Measurements from ENCODE around the gene TMCC1. TPM values are rescaled to one million over a fixed set of nuclear protein-coding genes. Genes with fewer than 3 reads are reported as not detected.
"Not testable (repeated sequence)": the region's sequence is repeated elsewhere in the genome, so short reads cannot be mapped to it uniquely, and the experiment has no call there.

TMCC1 gene
- total RNA-seq, 1 donor from 2014 or later, result 18.0 TPM

GRCh38 chr3:129653019-129653418 lies 240.5 kb downstream of the TMCC1 start:
- Mint-ChIP-seq H3K4me3 (ENCODE audit: low read depth) (no peak overlapping the region), H3K9me3 (no peaks in the 10 kb centered on the region), H3K27me3 (ENCODE audit: low read depth) (peaks cover 2% of the 10 kb centered on the region), H3K4me1 (ENCODE audit: low read depth) (peaks cover 14% of the 10 kb centered on the region), H3K36me3 (ENCODE audit: low read depth) (no peaks in the 10 kb centered on the region), H3K27ac (no peak overlapping the region)
- intact Hi-C loops (cut with micrococcal nuclease), result no loop called here
- DNase-seq (ENCODE audit: low spot score), result no peak

- intact Hi-C loops (cut with micrococcal nuclease), result loop anchor here (2.0 kb wide), 1 partner anchor 351 kb away; no protein-coding TSS in a partner anchor
- Mint-ChIP-seq H3K27me3 (ENCODE audit: low read depth) (peaks cover 4% of the 10 kb centered on the region), H3K27ac (no peak overlapping the region), H3K4me3 (ENCODE audit: low read depth) (no peak overlapping the region), H3K9me3 (no peaks in the 10 kb centered on the region), H3K36me3 (ENCODE audit: low read depth) (no peaks in the 10 kb centered on the region), H3K4me1 (ENCODE audit: low read depth) (peaks cover 2% of the 10 kb centered on the region)
- no peak for DNase-seq (ENCODE audit: low spot score)
These were observed 241.9 kb downstream of the TMCC1 start for GRCh38 chr3:129651435-129652202.

- H3K27me3 Mint-ChIP-seq (ENCODE audit: low read depth), result peaks cover 8% of the 10 kb centered on the region
- peak; percentile 34 for DNase-seq (ENCODE audit: low spot score)
- intact Hi-C loops (cut with micrococcal nuclease), result loop anchor here (1.0 to 2.0 kb wide), 3 partner anchors 175 to 352 kb away; no protein-coding TSS in a partner anchor
- no peak overlapping the region for H3K27ac Mint-ChIP-seq
- no peak overlapping the region for H3K4me3 Mint-ChIP-seq (ENCODE audit: low read depth)
- peaks cover 2% of the 10 kb centered on the region for H3K4me1 Mint-ChIP-seq (ENCODE audit: low read depth)
- no peaks in the 10 kb centered on the region for H3K36me3 Mint-ChIP-seq (ENCODE audit: low read depth)
- no peaks in the 10 kb centered on the region for H3K9me3 Mint-ChIP-seq
These were observed 243.1 kb downstream of the TMCC1 start for GRCh38 chr3:129650256-129650872.

DNA sequence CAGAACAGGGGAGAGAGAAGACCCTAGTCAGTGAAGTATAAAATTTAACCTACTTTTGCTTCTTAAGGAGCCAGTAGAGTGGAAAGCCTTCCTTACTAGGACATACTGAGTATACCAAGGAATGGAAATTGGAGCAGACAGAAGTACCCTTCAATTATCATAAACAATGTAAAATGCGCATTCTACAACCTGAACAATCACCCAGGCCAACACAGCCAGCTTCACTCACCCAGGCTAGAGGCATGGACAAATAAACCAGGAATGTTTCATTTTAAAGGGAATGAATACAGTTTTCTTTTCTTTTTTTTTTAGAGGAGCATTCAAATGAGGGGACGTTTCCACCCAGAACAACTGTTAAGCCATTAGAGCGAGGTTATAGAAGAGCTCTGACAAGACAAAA lies 245.1 kb downstream of the TMCC1 start:
- peaks cover 11% of the 10 kb centered on the region for H3K27me3 Mint-ChIP-seq (ENCODE audit: low read depth)
- no peak for DNase-seq (ENCODE audit: low spot score)
- H3K27ac Mint-ChIP-seq, result no peak overlapping the region
- intact Hi-C loops (cut with micrococcal nuclease), result no loop called here
- H3K4me3 Mint-ChIP-seq (ENCODE audit: low read depth), result no peak overlapping the region
- no peaks in the 10 kb centered on the region for H3K36me3 Mint-ChIP-seq (ENCODE audit: low read depth)
- peaks cover 2% of the 10 kb centered on the region for H3K4me1 Mint-ChIP-seq (ENCODE audit: low read depth)
- H3K9me3 Mint-ChIP-seq, result no peaks in the 10 kb centered on the region

DNA sequence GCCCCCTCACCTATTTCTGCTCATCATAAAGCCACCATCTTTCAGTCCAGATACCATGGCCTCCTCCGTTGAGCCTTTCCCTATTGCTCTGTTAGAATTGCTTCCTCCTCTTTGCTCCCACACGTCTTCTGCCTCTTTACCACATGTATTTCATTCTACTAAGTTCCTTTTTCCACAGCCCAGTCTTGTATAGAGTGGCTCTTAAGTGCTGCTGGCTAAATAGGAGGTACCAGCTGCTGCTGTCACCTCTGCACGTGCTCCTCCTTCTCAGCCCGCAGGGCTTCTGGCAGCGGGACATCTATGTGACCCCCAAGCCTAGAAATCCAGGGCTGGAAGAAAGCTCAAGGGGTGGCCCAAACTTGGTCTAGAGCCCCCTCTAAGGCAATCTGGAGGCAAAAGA lies 248.2 kb downstream of the TMCC1 start:
- DNase-seq (ENCODE audit: low spot score), result no peak
- H3K4me1 Mint-ChIP-seq (ENCODE audit: low read depth), result peaks cover 2% of the 10 kb centered on the region
- no peaks in the 10 kb centered on the region for H3K9me3 Mint-ChIP-seq
- intact Hi-C loops (cut with micrococcal nuclease), result no loop called here
- H3K27ac Mint-ChIP-seq, result no peak overlapping the region
- H3K36me3 Mint-ChIP-seq (ENCODE audit: low read depth), result no peaks in the 10 kb centered on the region
- H3K27me3 Mint-ChIP-seq (ENCODE audit: low read depth), result peaks cover 13% of the 10 kb centered on the region
- H3K4me3 Mint-ChIP-seq (ENCODE audit: low read depth), result no peak overlapping the region

DNA sequence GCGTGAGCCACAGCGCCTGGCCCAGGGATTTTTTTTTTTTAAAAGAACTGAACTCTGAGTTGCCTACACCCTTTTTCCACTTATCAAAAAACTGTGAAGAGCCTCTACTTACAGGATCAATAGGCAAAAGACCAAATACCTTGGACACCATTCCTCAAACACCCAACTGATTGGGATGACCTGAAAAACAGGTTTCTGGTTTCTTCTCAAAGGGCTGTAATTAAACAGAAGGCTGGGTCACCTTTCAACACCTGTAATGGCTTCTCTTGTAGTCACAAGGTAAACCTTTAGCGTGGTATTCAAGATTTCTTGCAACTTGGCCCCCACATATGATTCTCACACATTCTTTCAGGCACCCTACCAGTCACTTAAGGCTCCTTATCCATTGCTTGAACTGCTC lies 248.7 kb downstream of the TMCC1 start:
- Mint-ChIP-seq H3K4me3 (ENCODE audit: low read depth) (no peak overlapping the region), H3K27ac (no peak overlapping the region), H3K27me3 (ENCODE audit: low read depth) (peaks cover 11% of the 10 kb centered on the region), H3K9me3 (no peaks in the 10 kb centered on the region), H3K4me1 (ENCODE audit: low read depth) (no peaks in the 10 kb centered on the region), H3K36me3 (ENCODE audit: low read depth) (no peaks in the 10 kb centered on the region)
- intact Hi-C loops (cut with micrococcal nuclease), result no loop called here
- DNase-seq (ENCODE audit: low spot score), result no peak

DNA sequence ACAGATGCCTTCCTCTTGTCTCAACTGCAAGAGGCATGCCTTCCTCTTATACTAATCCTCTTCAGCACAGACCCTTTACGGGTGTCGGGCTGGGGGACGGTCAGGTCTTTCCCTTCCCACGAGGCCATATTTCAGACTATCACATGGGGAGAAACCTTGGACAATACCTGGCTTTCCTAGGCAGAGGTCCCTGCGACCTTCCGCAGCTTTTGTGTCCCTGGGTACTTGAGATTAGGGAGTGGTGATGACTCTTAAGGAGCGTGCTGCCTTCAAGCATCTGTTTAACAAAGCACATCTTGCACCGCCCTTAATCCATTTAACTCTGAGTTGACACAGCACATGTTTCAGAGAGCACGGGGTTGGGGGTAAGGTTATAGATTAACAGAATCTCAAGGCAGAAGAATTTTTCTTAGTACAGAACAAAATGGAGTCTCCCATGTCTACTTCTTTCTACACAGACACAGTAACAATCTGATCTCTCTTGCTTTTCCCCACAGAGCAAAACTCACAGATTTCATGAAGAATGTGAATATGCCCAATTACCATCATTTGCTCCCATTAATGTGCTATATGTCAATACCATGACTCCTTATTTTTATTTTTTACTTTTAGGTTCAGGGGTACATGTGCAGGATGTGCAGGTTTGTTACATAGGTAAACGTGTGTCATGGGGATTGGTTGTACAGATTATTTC lies 251.8 kb downstream of the TMCC1 start:
- H3K4me1 Mint-ChIP-seq (ENCODE audit: low read depth); DNase-seq (ENCODE audit: low spot score); intact Hi-C loops (cut with micrococcal nuclease); H3K9me3 Mint-ChIP-seq; H3K4me3 Mint-ChIP-seq (ENCODE audit: low read depth); H3K27ac Mint-ChIP-seq; H3K36me3 Mint-ChIP-seq (ENCODE audit: low read depth): not testable (repeated sequence)
- H3K27me3 Mint-ChIP-seq (ENCODE audit: low read depth), result peaks cover 16% of the 10 kb centered on the region

GRCh38 chr3:129640985-129641384 lies 252.5 kb downstream of the TMCC1 start:
- H3K27me3 Mint-ChIP-seq (ENCODE audit: low read depth), result peaks cover 14% of the 10 kb centered on the region
- intact Hi-C loops (cut with micrococcal nuclease); H3K4me1 Mint-ChIP-seq (ENCODE audit: low read depth); DNase-seq (ENCODE audit: low spot score); H3K4me3 Mint-ChIP-seq (ENCODE audit: low read depth); H3K27ac Mint-ChIP-seq; H3K9me3 Mint-ChIP-seq; H3K36me3 Mint-ChIP-seq (ENCODE audit: low read depth): not testable (repeated sequence)

DNA sequence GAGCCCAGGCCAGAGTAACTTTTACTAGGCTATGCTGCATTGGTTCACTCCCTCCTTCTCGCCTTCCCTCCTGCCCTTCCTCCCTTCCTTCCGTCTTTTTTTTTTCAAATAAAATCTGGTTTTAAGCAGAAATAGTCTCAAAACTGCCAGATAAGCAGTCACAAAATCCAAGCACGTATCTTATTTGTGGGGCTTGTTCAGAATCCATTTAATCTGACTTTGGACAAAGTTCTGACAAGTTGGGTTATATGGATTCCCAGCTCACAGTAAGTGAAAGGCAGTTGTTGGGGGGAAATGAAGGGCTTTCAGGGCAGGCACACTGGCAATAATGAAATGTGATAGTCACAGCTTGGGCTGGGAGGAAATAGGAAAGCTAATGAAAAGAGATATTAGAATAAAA lies 255.0 kb downstream of the TMCC1 start:
- Mint-ChIP-seq H3K4me3 (ENCODE audit: low read depth) (no peak overlapping the region), H3K27ac (no peak overlapping the region), H3K27me3 (ENCODE audit: low read depth) (peaks cover 17% of the 10 kb centered on the region), H3K4me1 (ENCODE audit: low read depth) (no peaks in the 10 kb centered on the region), H3K36me3 (ENCODE audit: low read depth) (no peaks in the 10 kb centered on the region), H3K9me3 (no peaks in the 10 kb centered on the region)
- intact Hi-C loops (cut with micrococcal nuclease), result no loop called here
- DNase-seq (ENCODE audit: low spot score), result no peak

DNA sequence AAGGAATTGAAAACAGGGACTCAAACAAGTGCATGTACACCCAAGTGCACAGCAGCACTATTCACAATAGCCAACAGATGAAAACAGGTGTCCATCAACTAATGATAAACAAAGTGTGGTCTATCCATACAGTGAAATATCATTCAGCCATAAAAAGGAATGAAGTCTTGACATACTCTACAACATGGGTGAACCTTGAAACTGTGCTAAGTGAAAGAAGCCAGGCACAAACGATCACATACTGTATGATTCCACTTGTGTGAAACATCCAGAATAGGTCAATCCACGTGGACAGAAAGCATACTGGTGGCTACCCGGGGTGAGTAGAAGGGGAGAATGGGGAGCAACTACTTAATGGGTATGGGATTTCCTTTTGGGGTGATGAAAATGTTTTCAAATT lies 257.4 kb downstream of the TMCC1 start:
- H3K4me1 Mint-ChIP-seq (ENCODE audit: low read depth), result no peaks in the 10 kb centered on the region
- no peak for DNase-seq (ENCODE audit: low spot score)
- no peak overlapping the region for H3K27ac Mint-ChIP-seq
- H3K36me3 Mint-ChIP-seq (ENCODE audit: low read depth), result no peaks in the 10 kb centered on the region
- no peaks in the 10 kb centered on the region for H3K9me3 Mint-ChIP-seq
- H3K27me3 Mint-ChIP-seq (ENCODE audit: low read depth), result peaks cover 16% of the 10 kb centered on the region
- intact Hi-C loops (cut with micrococcal nuclease), result no loop called here
- no peak overlapping the region for H3K4me3 Mint-ChIP-seq (ENCODE audit: low read depth)

GRCh38 chr3:129635656-129636055 lies 257.9 kb downstream of the TMCC1 start:
- H3K9me3 Mint-ChIP-seq, result no peaks in the 10 kb centered on the region
- intact Hi-C loops (cut with micrococcal nuclease), result no loop called here
- DNase-seq (ENCODE audit: low spot score), result no peak
- H3K27ac Mint-ChIP-seq, result no peak overlapping the region
- H3K4me1 Mint-ChIP-seq (ENCODE audit: low read depth), result no peaks in the 10 kb centered on the region
- H3K27me3 Mint-ChIP-seq (ENCODE audit: low read depth), result peaks cover 16% of the 10 kb centered on the region
- H3K36me3 Mint-ChIP-seq (ENCODE audit: low read depth), result no peaks in the 10 kb centered on the region
- H3K4me3 Mint-ChIP-seq (ENCODE audit: low read depth), result no peak overlapping the region

- H3K4me1 Mint-ChIP-seq (ENCODE audit: low read depth), result no peaks in the 10 kb centered on the region
- H3K27ac Mint-ChIP-seq, result no peak overlapping the region
- no peaks in the 10 kb centered on the region for H3K36me3 Mint-ChIP-seq (ENCODE audit: low read depth)
- no peak for DNase-seq (ENCODE audit: low spot score)
- peaks cover 18% of the 10 kb centered on the region for H3K27me3 Mint-ChIP-seq (ENCODE audit: low read depth)
- no peaks in the 10 kb centered on the region for H3K9me3 Mint-ChIP-seq
- no peak overlapping the region for H3K4me3 Mint-ChIP-seq (ENCODE audit: low read depth)
- intact Hi-C loops (cut with micrococcal nuclease), result no loop called here
These were observed 259.6 kb downstream of the TMCC1 start for GRCh38 chr3:129633751-129634481.
